NCI-H1930 (cell line): ENCODE results near the gene PRSS27.
A peak's percentile ranks its signal among the peaks of the same experiment; 100 is the strongest.
"Not testable (repeated sequence)": the region's sequence is repeated elsewhere in the genome, so short reads cannot be mapped to it uniquely, and the experiment has no call there.

Source experiments
- DNase-seq, 2 experiments: peaks; one replicate each; lab custom pipeline; 2025; lab: John Stamatoyannopoulos, UW

The PRSS27 gene

GRCh38 chr16:2673066-2673999, 46.7 kb downstream of the PRSS27 start:
- peak; percentile 94 to 96 for DNase-seq

GRCh38 chr16:2671741-2672140, 48.3 kb downstream of the PRSS27 start:
- DNase-seq, result no peak

GRCh38 chr16:2671193-2671592, 48.8 kb downstream of the PRSS27 start:
- not testable (repeated sequence) for DNase-seq

GRCh38 chr16:2670017-2670416, 50.0 kb downstream of the PRSS27 start:
- peak; percentile 28 to 52 for DNase-seq

- not testable (repeated sequence) for DNase-seq
Measured at GRCh38 chr16:2669587-2669986, 50.4 kb downstream of the PRSS27 start.

GRCh38 chr16:2666671-2667070, 53.4 kb downstream of the PRSS27 start:
- not testable (repeated sequence) for DNase-seq

GRCh38 chr16:2664574-2664982, 55.4 kb downstream of the PRSS27 start:
- DNase-seq, result no peak

- DNase-seq, result no peak
Measured at GRCh38 chr16:2663553-2664546, 56.2 kb downstream of the PRSS27 start.
